Activated CD8-positive, alpha-beta T cell treated with anti-CD3 and anti-CD28 coated beads, Interleukin-2, amount 10 ng/mL, durations not matched to agents 7 days and 5 days (primary cell): Measurements from ENCODE around the gene SYNGR2. TPM values are rescaled to one million over a fixed set of nuclear protein-coding genes. Genes with fewer than 3 reads are reported as not detected.

Source experiments
- ATAC-seq: fragments of 150-1000 bp; cut with Tn5 transposase; one replicate; pipeline ENCODE4 v1.10.0; 2021; ENCODE audit warnings: moderate library complexity
- CTCF ChIA-PET: fragments of 350-600 bp; sonication (Branson Sonifier 250); formaldehyde crosslinking; loops from one replicate; lab custom pipeline; 2021; ENCODE audit warnings: antibody characterized with exemption; lab: Charles Lee
- POLR2A ChIA-PET: fragments of 350-600 bp; sonication (Branson Sonifier 250); formaldehyde crosslinking; loops from one replicate; lab custom pipeline; 2021; ENCODE audit warnings: antibody characterized with exemption; lab: Charles Lee
- DNase-seq: peaks from one replicate; pipeline ENCODE4 v3.0.0-alpha.2; 2020
- H3K27ac Mint-ChIP-seq: one replicate; pipeline ENCODE4 v1.8.0; 2021; ENCODE audit warnings: mild to moderate bottlenecking, mixed read lengths
- H3K27me3 Mint-ChIP-seq: one replicate; pipeline ENCODE4 v1.8.0; 2021; ENCODE audit warnings: low read depth, mixed read lengths
- H3K36me3 Mint-ChIP-seq: one replicate; pipeline ENCODE4 v1.8.0; 2021; ENCODE audit warnings: low read depth, mixed read lengths
- H3K4me1 Mint-ChIP-seq: one replicate; pipeline ENCODE4 v1.8.0; 2021; ENCODE audit warnings: low read depth, mixed read lengths
- H3K4me3 Mint-ChIP-seq: one replicate; pipeline ENCODE4 v1.8.0; 2021; ENCODE audit warnings: mild to moderate bottlenecking, mixed read lengths
- H3K9me3 Mint-ChIP-seq: one replicate; pipeline ENCODE4 v1.8.0; 2022; ENCODE audit warnings: mixed read lengths; ENCODE audit not compliant: insufficient read depth
- total RNA-seq, 2 experiments: library from RNA; stranded (reverse); gene quantifications; one replicate each; pipeline ENCODE4 v1.2.3, GENCODE V29; 2021

SYNGR2 gene
- total RNA-seq, 2 experiments from 2014 or later = 41.1 to 44.3 TPM

GRCh38 chr17:78185981-78186691, 17.8 kb downstream of the SYNGR2 start:
- H3K4me3 Mint-ChIP-seq = peak overlapping the region; percentile 80
- peak; percentile 2 for ATAC-seq
- peaks cover 34% of the 10 kb centered on the region for H3K36me3 Mint-ChIP-seq
- H3K27me3 Mint-ChIP-seq = no peaks in the 10 kb centered on the region
- H3K4me1 Mint-ChIP-seq = peaks cover 49% of the 10 kb centered on the region
- H3K9me3 Mint-ChIP-seq = no peaks in the 10 kb centered on the region
- DNase-seq = peak; percentile 37
- H3K27ac Mint-ChIP-seq = peak overlapping the region; percentile 70
- ChIA-PET POLR2A (interaction anchor here (0.6 to 1.5 kb wide), 9 partner anchors 10 to 76 kb away, joined by 3 to 5 read pairs (median 4); partner anchors contain the start of genes BIRC5 and TMC8), CTCF (interaction anchor here (0.7 to 3.5 kb wide), 11 partner anchors 11 to 167 kb away, joined by 3 to 27 read pairs (median 3); no protein-coding TSS in a partner anchor)

DNA sequence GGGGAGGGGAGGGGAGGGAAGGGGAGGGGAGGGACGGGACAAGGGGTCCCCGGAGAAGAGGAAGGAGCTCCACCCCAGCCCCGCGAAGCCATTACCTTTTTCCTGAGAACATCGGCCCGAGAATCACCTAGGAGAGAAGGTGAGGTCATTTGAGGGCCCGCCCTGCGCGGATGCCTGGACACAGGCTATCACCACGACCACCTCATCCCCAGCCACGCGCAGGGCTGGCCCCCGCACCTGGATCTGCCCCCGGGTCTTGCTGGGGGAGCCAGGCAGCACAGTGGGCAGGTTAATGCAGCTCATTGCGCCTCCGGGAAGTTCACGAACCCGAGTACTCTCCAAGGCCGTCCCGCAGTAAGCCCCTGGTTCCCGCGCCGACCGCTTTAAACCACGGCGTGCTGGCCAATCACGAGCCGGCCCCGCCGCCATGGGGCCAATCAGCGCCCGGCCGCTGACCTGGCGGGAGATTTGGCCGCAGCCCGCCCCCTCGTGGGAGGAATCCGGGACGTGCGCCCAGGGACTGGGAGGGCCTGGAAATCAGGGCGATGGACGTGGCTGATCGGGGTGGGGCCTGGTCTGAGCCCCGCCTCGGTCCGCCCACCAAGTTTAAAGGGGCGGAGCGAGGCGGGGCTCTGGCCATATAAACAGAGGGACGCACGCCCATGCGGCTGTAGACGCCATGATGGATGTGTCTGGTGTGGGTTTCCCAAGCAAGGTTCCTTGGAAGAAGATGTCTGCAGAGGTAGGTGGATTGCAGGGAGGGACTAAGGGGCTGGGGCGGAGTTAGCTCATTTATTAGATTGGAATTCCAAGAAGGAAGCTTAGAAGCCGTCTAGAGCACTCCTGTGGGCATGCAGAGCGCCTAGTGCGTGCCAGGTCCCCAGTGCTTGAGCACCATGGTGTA, 18.6 kb downstream of the SYNGR2 start, which contains the start of the genes AFMID and TK1:
Gene AFMID, plus strand, starts transcription at position 671 of the 904 bp plus-strand sequence. Its CDS starts 9 bp downstream, at position 680.
Gene TK1, minus strand, starts transcription at position 361 of the 904 bp plus-strand sequence. Its CDS starts 58 bp downstream, at position 303.
- Mint-ChIP-seq H3K4me1 (peaks cover 45% of the 10 kb centered on the region), H3K27me3 (no peaks in the 10 kb centered on the region), H3K4me3 (peak within 1 kb of the TSS; percentile 80), H3K9me3 (no peaks in the 10 kb centered on the region), H3K36me3 (peaks cover 31% of the 10 kb centered on the region), H3K27ac (peak within 1 kb of the TSS; percentile 70)
- CTCF ChIA-PET = interaction anchor here (0.7 to 3.5 kb wide), 9 partner anchors 11 to 168 kb away, joined by 3 to 27 read pairs (median 3); no protein-coding TSS in a partner anchor
- POLR2A ChIA-PET = interaction anchor here (0.6 to 1.5 kb wide), 8 partner anchors 10 to 76 kb away, joined by 3 to 5 read pairs (median 4); partner anchors contain the start of genes BIRC5 and TMC8
- ATAC-seq (peak; percentile 96), DNase-seq (peak; percentile 95)

DNA sequence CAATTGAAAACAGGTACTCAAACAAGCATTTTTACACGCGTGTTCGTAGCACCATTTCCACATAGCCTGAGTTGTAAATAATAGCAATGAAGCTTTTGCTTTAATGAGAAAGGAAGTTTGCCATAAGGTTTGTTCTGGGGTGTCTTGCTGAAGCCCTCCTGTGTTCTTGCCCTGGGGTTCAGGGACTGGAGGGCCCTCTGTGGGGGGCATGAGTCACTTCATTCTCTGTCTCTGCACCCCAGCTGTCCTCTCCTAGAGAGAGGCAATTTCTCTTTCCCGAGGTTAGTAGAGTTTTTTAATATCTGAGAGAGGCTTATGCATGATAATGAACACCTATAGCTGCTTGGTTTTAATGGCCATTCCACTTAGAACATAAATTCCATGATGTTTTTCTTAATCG, 28.3 kb downstream of the SYNGR2 start:
- no peak for DNase-seq
- Mint-ChIP-seq H3K27ac (no peak overlapping the region), H3K4me3 (no peak overlapping the region), H3K9me3 (no peaks in the 10 kb centered on the region), H3K27me3 (no peaks in the 10 kb centered on the region), H3K4me1 (peaks cover 4% of the 10 kb centered on the region), H3K36me3 (peaks cover 18% of the 10 kb centered on the region)
- no peak for ATAC-seq
- ChIA-PET POLR2A (interaction anchor here (0.9 kb wide), 1 partner anchor 23 kb away, joined by 3 read pairs; no protein-coding TSS in a partner anchor), CTCF (interaction anchor here (0.8 to 1.9 kb wide), 2 partner anchors 17 to 53 kb away, joined by 3 read pairs; partner anchors contain the start of gene BIRC5)

DNA sequence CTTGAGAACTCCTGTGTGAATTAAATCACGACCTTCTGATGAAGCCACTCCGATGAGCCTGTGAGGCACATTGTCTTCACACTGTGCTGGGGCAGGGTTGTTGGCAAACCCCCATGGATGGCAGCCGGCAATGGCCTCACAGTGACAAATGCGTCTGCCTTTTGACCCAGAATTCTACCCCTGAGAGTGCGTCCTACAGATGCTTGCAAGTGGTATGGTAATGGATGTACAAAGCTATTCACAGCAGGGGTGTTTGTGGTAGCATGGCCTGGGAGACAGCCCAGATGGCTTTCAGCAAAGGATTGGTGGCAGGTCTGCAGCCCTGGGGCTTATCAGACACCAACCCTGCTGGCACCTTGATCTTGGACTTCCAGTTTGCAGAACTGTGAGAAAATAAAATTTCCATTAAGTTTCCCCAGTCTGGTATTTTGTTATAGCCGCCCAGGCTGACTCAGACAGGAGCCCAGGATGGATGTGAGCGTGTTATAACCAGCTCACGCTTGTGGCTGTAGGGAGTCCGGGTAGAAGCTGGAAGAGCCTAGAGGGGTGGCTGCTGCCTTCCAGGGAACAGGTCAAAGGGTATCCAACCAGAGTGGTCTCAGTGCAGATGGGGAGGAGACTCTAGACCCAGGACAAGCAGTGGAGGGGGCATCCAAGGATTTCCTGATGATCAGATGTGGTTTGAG, 28.9 kb downstream of the SYNGR2 start:
- ATAC-seq (no peak), DNase-seq (no peak)
- H3K4me1 Mint-ChIP-seq = peaks cover 4% of the 10 kb centered on the region
- no peaks in the 10 kb centered on the region for H3K27me3 Mint-ChIP-seq
- no peaks in the 10 kb centered on the region for H3K9me3 Mint-ChIP-seq
- peaks cover 18% of the 10 kb centered on the region for H3K36me3 Mint-ChIP-seq
- H3K4me3 Mint-ChIP-seq = no peak overlapping the region
- POLR2A ChIA-PET = interaction anchor here (0.9 kb wide), 1 partner anchor 23 kb away, joined by 3 read pairs; no protein-coding TSS in a partner anchor
- CTCF ChIA-PET = interaction anchor here (0.8 to 1.9 kb wide), 3 partner anchors 17 to 53 kb away, joined by 3 read pairs; partner anchors contain the start of gene BIRC5
- no peak overlapping the region for H3K27ac Mint-ChIP-seq

DNA sequence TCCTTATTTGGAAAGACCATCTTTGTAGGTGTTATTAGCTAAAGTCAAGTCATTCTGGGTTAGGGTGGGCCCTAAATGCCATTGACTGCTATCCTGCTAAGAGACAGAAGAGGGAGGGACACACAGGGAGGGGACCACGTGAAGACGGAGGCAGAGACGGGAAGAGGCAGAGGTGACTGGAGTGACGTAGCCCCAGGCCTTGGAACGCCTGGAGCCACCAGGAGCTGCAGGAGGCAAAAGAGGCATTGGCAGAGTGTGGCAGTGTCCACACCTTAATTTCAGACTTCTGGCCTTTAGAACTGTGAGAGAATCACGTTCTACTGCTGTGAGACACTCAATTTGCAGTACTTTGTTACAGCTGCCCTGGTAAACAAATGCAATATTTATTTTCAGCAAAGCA, 32.1 kb downstream of the SYNGR2 start:
- Mint-ChIP-seq H3K27ac (no peak overlapping the region), H3K36me3 (peaks cover 13% of the 10 kb centered on the region), H3K4me1 (peaks cover 4% of the 10 kb centered on the region), H3K27me3 (no peaks in the 10 kb centered on the region), H3K9me3 (no peaks in the 10 kb centered on the region), H3K4me3 (no peak overlapping the region)
- no peak for ATAC-seq
- DNase-seq = no peak
- ChIA-PET CTCF (interaction anchor here (1.3 kb wide), 1 partner anchor 24 kb away, joined by 5 read pairs; no protein-coding TSS in a partner anchor), POLR2A (no interaction called here)

- H3K27ac Mint-ChIP-seq = no peak overlapping the region
- H3K27me3 Mint-ChIP-seq = no peaks in the 10 kb centered on the region
- ChIA-PET POLR2A (no interaction called here), CTCF (interaction anchor here (0.8 kb wide), 1 partner anchor 86 kb away, joined by 3 read pairs; no protein-coding TSS in a partner anchor)
- DNase-seq (no peak), ATAC-seq (no peak)
- no peaks in the 10 kb centered on the region for H3K9me3 Mint-ChIP-seq
- H3K36me3 Mint-ChIP-seq = peaks cover 6% of the 10 kb centered on the region
- H3K4me1 Mint-ChIP-seq = peaks cover 4% of the 10 kb centered on the region
- H3K4me3 Mint-ChIP-seq = no peak overlapping the region
Observed at GRCh38 chr17:78202666-78203065, 34.3 kb downstream of the SYNGR2 start.

GRCh38 chr17:78204387-78205123, 36.2 kb downstream of the SYNGR2 start:
- ATAC-seq (no peak), DNase-seq (no peak)
- ChIA-PET CTCF (interaction anchor here (0.8 to 1.6 kb wide), 3 partner anchors 22 to 92 kb away, joined by 3 to 7 read pairs (median 3); no protein-coding TSS in a partner anchor), POLR2A (no interaction called here)
- H3K4me1 Mint-ChIP-seq = no peaks in the 10 kb centered on the region
- no peaks in the 10 kb centered on the region for H3K27me3 Mint-ChIP-seq
- no peaks in the 10 kb centered on the region for H3K9me3 Mint-ChIP-seq
- no peak overlapping the region for H3K4me3 Mint-ChIP-seq
- H3K36me3 Mint-ChIP-seq = peaks cover 3% of the 10 kb centered on the region
- H3K27ac Mint-ChIP-seq = no peak overlapping the region

DNA sequence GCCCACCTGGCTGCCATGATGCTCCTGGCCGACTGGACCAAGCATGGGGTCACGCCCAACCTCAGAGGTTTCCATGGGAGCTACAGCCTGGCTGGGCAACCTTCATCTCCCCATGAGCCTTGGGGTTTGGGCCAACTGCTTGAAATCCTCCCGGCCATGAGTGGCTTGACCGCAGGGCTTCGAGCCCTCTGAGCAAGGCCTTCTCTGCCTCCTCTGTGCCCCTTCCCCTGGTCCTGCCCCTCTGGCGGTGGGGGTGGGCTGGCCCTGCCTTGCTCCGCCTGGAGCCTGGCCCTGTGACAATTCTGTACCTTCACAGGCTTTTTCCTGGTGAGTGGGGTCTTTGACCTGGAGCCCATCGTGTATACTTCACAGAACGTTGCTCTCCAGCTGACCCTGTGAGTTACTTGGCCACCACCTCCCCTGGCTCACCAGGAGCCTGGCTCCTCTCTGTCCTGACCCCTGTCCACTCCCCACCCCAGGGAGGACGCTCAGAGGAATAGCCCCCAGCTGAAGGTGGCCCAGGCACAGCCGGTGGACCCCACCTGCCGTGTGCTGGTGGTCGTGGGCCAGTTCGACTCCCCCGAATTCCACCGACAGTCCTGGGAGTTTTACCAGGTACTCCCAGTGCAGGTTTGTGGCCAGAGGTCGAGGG, 36.9 kb downstream of the SYNGR2 start:
- Mint-ChIP-seq H3K9me3 (no peaks in the 10 kb centered on the region), H3K36me3 (peaks cover 3% of the 10 kb centered on the region), H3K27me3 (no peaks in the 10 kb centered on the region), H3K4me1 (no peaks in the 10 kb centered on the region), H3K4me3 (no peak overlapping the region), H3K27ac (no peak overlapping the region)
- ATAC-seq (no peak), DNase-seq (no peak)
- POLR2A ChIA-PET = no interaction called here
- CTCF ChIA-PET = interaction anchor here (0.8 kb wide), 1 partner anchor 92 kb away, joined by 3 read pairs; no protein-coding TSS in a partner anchor

GRCh38 chr17:78206298-78206697, 37.9 kb downstream of the SYNGR2 start:
- Mint-ChIP-seq H3K4me1 (no peaks in the 10 kb centered on the region), H3K9me3 (no peaks in the 10 kb centered on the region), H3K4me3 (no peak overlapping the region), H3K36me3 (peaks cover 3% of the 10 kb centered on the region), H3K27me3 (no peaks in the 10 kb centered on the region), H3K27ac (no peak overlapping the region)
- POLR2A ChIA-PET = no interaction called here
- CTCF ChIA-PET = no interaction called here
- ATAC-seq = no peak
- no peak for DNase-seq

DNA sequence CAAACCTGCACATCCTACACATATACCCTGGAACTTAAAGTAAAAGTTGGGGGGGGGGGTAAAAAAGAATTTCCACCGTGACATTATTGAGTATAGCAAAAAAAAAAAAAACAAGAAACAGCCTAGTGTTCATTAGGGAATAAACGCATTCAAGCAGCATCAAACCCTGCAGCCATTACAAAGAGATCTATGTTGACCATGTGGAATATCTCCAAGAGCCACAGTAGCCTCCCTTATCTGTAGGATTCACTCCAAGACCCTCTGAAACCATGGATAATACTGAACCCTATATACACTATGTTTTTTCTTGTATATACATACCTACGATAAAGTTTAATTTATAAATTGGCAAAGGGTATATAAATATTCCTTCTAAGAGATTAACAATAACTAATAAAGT, 40.1 kb downstream of the SYNGR2 start:
- POLR2A ChIA-PET = no interaction called here
- H3K4me1 Mint-ChIP-seq = no peaks in the 10 kb centered on the region
- no peaks in the 10 kb centered on the region for H3K9me3 Mint-ChIP-seq
- CTCF ChIA-PET = interaction anchor here (0.6 kb wide), 1 partner anchor 1757 kb away, joined by 3 read pairs; no protein-coding TSS in a partner anchor
- H3K27me3 Mint-ChIP-seq = no peaks in the 10 kb centered on the region
- DNase-seq (no peak), ATAC-seq (no peak)
- H3K36me3 Mint-ChIP-seq = peaks cover 3% of the 10 kb centered on the region
- no peak overlapping the region for H3K4me3 Mint-ChIP-seq
- no peak overlapping the region for H3K27ac Mint-ChIP-seq
